NB4 (cell line): ENCODE results near the gene CDKAL1.

Source experiments
- CTCF ChIP-seq: IDR thresholded peaks from one replicate; pipeline ENCODE4 v1.5.1; 2012; ENCODE audit warnings: low read depth, low read length
- MAX ChIP-seq: IDR thresholded peaks from 2 replicates; pipeline ENCODE4 v1.6.1; 2011; ENCODE audit warnings: low read depth, low read length
- POLR2A ChIP-seq: IDR thresholded peaks from 2 replicates; pipeline ENCODE4 v1.6.1; 2011; ENCODE audit warnings: mild to moderate bottlenecking; ENCODE audit not compliant: insufficient read length; ENCODE audit errors: extremely low read depth

GRCh38 chr6:20723236-20723635 is 189.0 kb downstream of the CDKAL1 start:
- TF ChIP-seq CTCF (no peak), MAX (no peak), POLR2A (no peak)
